Stomach (tissue), 9 donors: ENCODE data around the gene GULP1. TPM values are rescaled to one million over a fixed set of nuclear protein-coding genes. Genes with fewer than 3 reads are reported as not detected.

Source experiments
- DNase-seq, 2 donors: peaks; one replicate each; pipeline versions ENCODE4 v3.0.0 to v3.0.0-alpha.2; 2013 to 2019
- H3K27ac ChIP-seq, 5 donors: fragments of 200-600 bp in 4 of 5; sonication (generic) in 4 of 5; one replicate each; pipeline ENCODE4 v1.5.1; 2013 to 2019; ENCODE audit warnings: mild to moderate bottlenecking in 1 of 5, moderate library complexity in 1 of 5
- H3K27me3 ChIP-seq, 3 donors: fragments of 200-600 bp; sonication (generic); one replicate each; pipeline ENCODE4 v1.5.1; 2017 to 2019; ENCODE audit warnings: mixed run types in 1 of 3
- H3K36me3 ChIP-seq, 4 donors: fragments of 200-600 bp; sonication (generic); 1 replicate in 3 of 4; 2 replicates in 1 of 4; pipeline ENCODE4 v1.5.1; 2016 to 2019
- H3K4me1 ChIP-seq, 4 donors: fragments of 200-600 bp; sonication (generic); one replicate each; pipeline ENCODE4 v1.5.1; 2016 to 2019
- H3K4me3 ChIP-seq, 4 donors: fragments of 200-600 bp; sonication (generic) in 3 of 4; one replicate each; pipeline ENCODE4 v1.5.1; 2016 to 2019; ENCODE audit warnings: mild to moderate bottlenecking in 1 of 4
- H3K9me3 ChIP-seq, 4 donors: fragments of 200-600 bp; sonication (generic); one replicate each; pipeline ENCODE4 v1.5.1; 2016 to 2019
- CTCF ChIP-seq, 7 experiments: fragments of 450-650 bp in 4 of 7; fragments of 200-600 bp in 3 of 7; sonication (generic) in 3 of 7; IDR thresholded peaks; one replicate each; pipeline ENCODE4 v1.5.1; 2016 to 2019; ENCODE audit warnings: antibody characterized with exemption in 7 of 7, control low read depth in 2 of 7, mild to moderate bottlenecking in 1 of 7
- EP300 ChIP-seq: sonication (generic); formaldehyde crosslinking; IDR thresholded peaks from one replicate; pipeline ENCODE4 v1.6.1; 2017; ENCODE audit warnings: antibody characterized with exemption
- POLR2A ChIP-seq, 4 donors: fragments of 450-650 bp; IDR thresholded peaks; one replicate each; pipeline ENCODE4 v1.6.1; 2016; ENCODE audit warnings: antibody characterized with exemption in 4 of 4, control low read depth in 2 of 4, mild to moderate bottlenecking in 1 of 4, moderate library complexity in 1 of 4
- POLR2AphosphoS5 ChIP-seq, 3 donors: sonication (generic); formaldehyde crosslinking; IDR thresholded peaks; one replicate each; pipeline ENCODE4 v1.6.1; 2016; ENCODE audit warnings: antibody characterized with exemption in 3 of 3
- WGBS, 5 donors: extraction: QIAGEN DNeasy Blood & Tissue Kit in 3 of 5; methylation state at CpG; one replicate each; pipeline versions ENCODE4 v1.1.5 to v1.1.7; 2013 to 2018; 5-methylcytosine and 5-hydroxymethylcytosine counted together
- intact Hi-C: fragments of 100-400 bp; cut with DNase I; formaldehyde crosslinking; loops from one replicate; pipeline ENCODE4 v1.15.1; 2023; ENCODE audit warnings: low total_unique reads
- polyA plus RNA-seq, 3 donors: library from polyadenylated mRNA; stranded (reverse); fragments of 200-250 nt; gene quantifications; one replicate each; pipeline ENCODE4 v1.2.3, GENCODE V29; 2013
- total RNA-seq, 5 donors: library from RNA; depleted of rRNA; stranded (reverse); fragments of >200 nt; gene quantifications; one replicate each; pipeline versions ENCODE4 v1.1.0 to v1.2.3, GENCODE V29; 2014 to 2016
- donor health status: healthy with polysubstance abuse.
- donor health status: Bipolar disorder and iron deficiency.
- donor health status: healthy.

Gene GULP1
- total and polyA plus RNA-seq, 8 donors: 4.9 to 179 (median 32.8) TPM

GRCh38 chr2:188517549-188518215 lies 226.0 kb downstream of the GULP1 start:
- Histone ChIP-seq H3K9me3 (no peaks in the 10 kb centered on the region), H3K27me3 (no peaks in the 10 kb centered on the region), H3K4me3 (no peak overlapping the region), H3K27ac (no peak overlapping the region), H3K4me1 (peaks cover 0 to 33% (median 8%) of the 10 kb centered on the region in 4 donors), H3K36me3 (no peaks in the 10 kb centered on the region)
- intact Hi-C loops: no loop called here
- WGBS, 5 donors: 75 to 88% (median 80%) methylated on average over 7 of the region's 7 CpGs
- DNase-seq: peak in 1 of 2 donors; percentile 30
- TF ChIP-seq POLR2A (IDR thresholded peaks at IDR 0.05) (no peak), EP300 (no peak), CTCF (IDR thresholded peaks at IDR 0.05) (no peak), POLR2AphosphoS5 (IDR thresholded peaks at IDR 0.05) (no peak)

- intact Hi-C loops: no loop called here
- 46 to 69% (median 62%) methylated on average over 1 of the region's 1 CpG for WGBS, 5 donors
- H3K4me3 ChIP-seq: no peak overlapping the region
- no peak for DNase-seq
- TF ChIP-seq CTCF (IDR thresholded peaks at IDR 0.05): no peak
- H3K27ac ChIP-seq: no peak overlapping the region
- H3K36me3 ChIP-seq: no peaks in the 10 kb centered on the region
- H3K27me3 ChIP-seq: no peaks in the 10 kb centered on the region
- H3K4me1 ChIP-seq: peaks cover 0 to 32% (median 10%) of the 10 kb centered on the region in 4 donors
- H3K9me3 ChIP-seq: no peaks in the 10 kb centered on the region
Measured at GRCh38 chr2:188518381-188518780, 226.7 kb downstream of the GULP1 start.

GRCh38 chr2:188519136-188519535 lies 227.5 kb downstream of the GULP1 start:
- no peaks in the 10 kb centered on the region for H3K36me3 ChIP-seq
- H3K4me1 ChIP-seq: peaks cover 0 to 40% (median 17%) of the 10 kb centered on the region in 4 donors
- TF ChIP-seq POLR2A (IDR thresholded peaks at IDR 0.05): no peak
- no peak for TF ChIP-seq POLR2AphosphoS5 (IDR thresholded peaks at IDR 0.05)
- no peak for TF ChIP-seq EP300
- TF ChIP-seq CTCF (IDR thresholded peaks at IDR 0.05): no peak
- no peak overlapping the region for H3K27ac ChIP-seq
- DNase-seq: no peak
- H3K4me3 ChIP-seq: no peak overlapping the region
- no peaks in the 10 kb centered on the region for H3K9me3 ChIP-seq
- intact Hi-C loops: no loop called here
- no peaks in the 10 kb centered on the region for H3K27me3 ChIP-seq

- Histone ChIP-seq H3K36me3 (no peaks in the 10 kb centered on the region), H3K4me3 (no peak overlapping the region), H3K27me3 (no peaks in the 10 kb centered on the region), H3K27ac (peak overlapping the region in 1 of 5 donors; percentile 20), H3K4me1 (peaks cover 0 to 59% (median 27%) of the 10 kb centered on the region in 4 donors), H3K9me3 (no peaks in the 10 kb centered on the region)
- no peak for TF ChIP-seq POLR2A (IDR thresholded peaks at IDR 0.05)
- TF ChIP-seq POLR2AphosphoS5 (IDR thresholded peaks at IDR 0.05): no peak
- no peak for TF ChIP-seq CTCF (IDR thresholded peaks at IDR 0.05)
- TF ChIP-seq EP300: no peak
- intact Hi-C loops: loop anchor here (10.0 kb wide), 1 partner anchor 462 kb away; no protein-coding TSS in a partner anchor
- DNase-seq: no peak
Measured at GRCh38 chr2:188522517-188522916, 230.8 kb downstream of the GULP1 start.
